Measurements from ENCODE around the gene ROR2.

Gene ROR2

GRCh38 chr9:91736898-91737601 is 213.0 kb downstream of the ROR2 start:
- Histone ChIP-seq H3K4me3 (no peak overlapping the region), H3K9me3 (ENCODE audit: low read depth, low read length) (no peaks in the 10 kb centered on the region), H3K9ac (ENCODE audit: insufficient read length) (no peak overlapping the region), H3K27ac (no peak overlapping the region), H3K36me3 (ENCODE audit: insufficient read depth, low read length) (no peaks in the 10 kb centered on the region)
- DNase-seq (ENCODE audit: low read depth, low spot score), result no peak
- TF ChIP-seq EZH2 (IDR thresholded peaks at IDR 0.05) (no peak), POLR2AphosphoS5 (IDR thresholded peaks at IDR 0.05; ENCODE audit: borderline replicate concordance, low read depth, low read length) (no peak), FOXP2 (optimal IDR thresholded peaks at IDR 0.05; ENCODE audit: control extremely low read depth, extremely low read length, insufficient read depth) (no peak)

GRCh38 chr9:91736311-91736710 is 213.7 kb downstream of the ROR2 start:
- TF ChIP-seq FOXP2 (optimal IDR thresholded peaks at IDR 0.05; ENCODE audit: control extremely low read depth, extremely low read length, insufficient read depth) (no peak), POLR2AphosphoS5 (IDR thresholded peaks at IDR 0.05; ENCODE audit: borderline replicate concordance, low read depth, low read length) (no peak), EZH2 (IDR thresholded peaks at IDR 0.05) (no peak)
- DNase-seq (ENCODE audit: low read depth, low spot score), result no peak
- no peak overlapping the region for H3K9ac ChIP-seq (ENCODE audit: insufficient read length)
- H3K36me3 ChIP-seq (ENCODE audit: insufficient read depth, low read length), result no peaks in the 10 kb centered on the region
- no peak overlapping the region for H3K27ac ChIP-seq
- H3K4me3 ChIP-seq, result no peak overlapping the region
- H3K9me3 ChIP-seq (ENCODE audit: low read depth, low read length), result no peaks in the 10 kb centered on the region

- H3K27ac ChIP-seq, result no peak overlapping the region
- DNase-seq (ENCODE audit: low read depth, low spot score), result no peak
- no peak overlapping the region for H3K4me3 ChIP-seq
- no peaks in the 10 kb centered on the region for H3K36me3 ChIP-seq (ENCODE audit: insufficient read depth, low read length)
- no peak overlapping the region for H3K9ac ChIP-seq (ENCODE audit: insufficient read length)
- H3K9me3 ChIP-seq (ENCODE audit: low read depth, low read length), result no peaks in the 10 kb centered on the region
- no peak for TF ChIP-seq POLR2AphosphoS5 (IDR thresholded peaks at IDR 0.05; ENCODE audit: borderline replicate concordance, low read depth, low read length)
- TF ChIP-seq EZH2 (IDR thresholded peaks at IDR 0.05), result no peak
- TF ChIP-seq FOXP2 (optimal IDR thresholded peaks at IDR 0.05; ENCODE audit: control extremely low read depth, extremely low read length, insufficient read depth), result no peak
Measured at GRCh38 chr9:91735049-91735448, 215.0 kb downstream of the ROR2 start.

GRCh38 chr9:91734371-91734981 is 215.6 kb downstream of the ROR2 start:
- no peak overlapping the region for H3K9ac ChIP-seq (ENCODE audit: insufficient read length)
- no peaks in the 10 kb centered on the region for H3K9me3 ChIP-seq (ENCODE audit: low read depth, low read length)
- DNase-seq (ENCODE audit: low read depth, low spot score), result no peak
- no peak overlapping the region for H3K4me3 ChIP-seq
- no peaks in the 10 kb centered on the region for H3K36me3 ChIP-seq (ENCODE audit: insufficient read depth, low read length)
- TF ChIP-seq FOXP2 (optimal IDR thresholded peaks at IDR 0.05; ENCODE audit: control extremely low read depth, extremely low read length, insufficient read depth), result no peak
- TF ChIP-seq EZH2 (IDR thresholded peaks at IDR 0.05), result no peak
- no peak for TF ChIP-seq POLR2AphosphoS5 (IDR thresholded peaks at IDR 0.05; ENCODE audit: borderline replicate concordance, low read depth, low read length)
- no peak overlapping the region for H3K27ac ChIP-seq

GRCh38 chr9:91733006-91733624 is 216.9 kb downstream of the ROR2 start:
- no peak for DNase-seq (ENCODE audit: low read depth, low spot score)

GRCh38 chr9:91732187-91733005 is 217.6 kb downstream of the ROR2 start:
- TF ChIP-seq FOXP2 (optimal IDR thresholded peaks at IDR 0.05; ENCODE audit: control extremely low read depth, extremely low read length, insufficient read depth), result no peak
- no peak for TF ChIP-seq POLR2AphosphoS5 (IDR thresholded peaks at IDR 0.05; ENCODE audit: borderline replicate concordance, low read depth, low read length)
- no peak for TF ChIP-seq EZH2 (IDR thresholded peaks at IDR 0.05)
- no peak for DNase-seq (ENCODE audit: low read depth, low spot score)

More at GRCh38 chr9:91733006-91733624, 216.9 kb downstream of the ROR2 start:
- TF ChIP-seq POLR2AphosphoS5 (IDR thresholded peaks at IDR 0.05; ENCODE audit: borderline replicate concordance, low read depth, low read length) (no peak), EZH2 (IDR thresholded peaks at IDR 0.05) (no peak)
- H3K9me3 ChIP-seq (ENCODE audit: low read depth, low read length), result no peaks in the 10 kb centered on the region
- no peak overlapping the region for H3K27ac ChIP-seq
- H3K36me3 ChIP-seq (ENCODE audit: insufficient read depth, low read length), result no peaks in the 10 kb centered on the region
- no peak overlapping the region for H3K4me3 ChIP-seq
- no peak overlapping the region for H3K9ac ChIP-seq (ENCODE audit: insufficient read length)

GRCh38 chr9:91730806-91731205 is 219.2 kb downstream of the ROR2 start:
- Histone ChIP-seq H3K9me3 (ENCODE audit: low read depth, low read length) (no peaks in the 10 kb centered on the region), H3K9ac (ENCODE audit: insufficient read length) (no peak overlapping the region), H3K4me3 (no peak overlapping the region), H3K27ac (no peak overlapping the region), H3K36me3 (ENCODE audit: insufficient read depth, low read length) (no peaks in the 10 kb centered on the region)
- TF ChIP-seq EZH2 (IDR thresholded peaks at IDR 0.05), result no peak
- no peak for TF ChIP-seq FOXP2 (optimal IDR thresholded peaks at IDR 0.05; ENCODE audit: control extremely low read depth, extremely low read length, insufficient read depth)
- TF ChIP-seq POLR2AphosphoS5 (IDR thresholded peaks at IDR 0.05; ENCODE audit: borderline replicate concordance, low read depth, low read length), result no peak
- no peak for DNase-seq (ENCODE audit: low read depth, low spot score)

More at GRCh38 chr9:91732187-91733005, 217.6 kb downstream of the ROR2 start:
- H3K9me3 ChIP-seq (ENCODE audit: low read depth, low read length), result no peaks in the 10 kb centered on the region
- H3K36me3 ChIP-seq (ENCODE audit: insufficient read depth, low read length), result no peaks in the 10 kb centered on the region
- no peak overlapping the region for H3K4me3 ChIP-seq
- no peak overlapping the region for H3K9ac ChIP-seq (ENCODE audit: insufficient read length)
- H3K27ac ChIP-seq, result no peak overlapping the region

GRCh38 chr9:91729558-91729842 is 220.5 kb downstream of the ROR2 start:
- no peak overlapping the region for H3K9ac ChIP-seq (ENCODE audit: insufficient read length)
- TF ChIP-seq FOXP2 (optimal IDR thresholded peaks at IDR 0.05; ENCODE audit: control extremely low read depth, extremely low read length, insufficient read depth), result no peak
- H3K9me3 ChIP-seq (ENCODE audit: low read depth, low read length), result no peaks in the 10 kb centered on the region
- H3K4me3 ChIP-seq, result no peak overlapping the region
- H3K36me3 ChIP-seq (ENCODE audit: insufficient read depth, low read length), result no peaks in the 10 kb centered on the region
- DNase-seq (ENCODE audit: low read depth, low spot score), result no peak
- H3K27ac ChIP-seq, result no peak overlapping the region

Measured in SK-N-MC (cell line).